ENCODE measurements around the gene LACRT. TPM values are rescaled to one million over a fixed set of nuclear protein-coding genes. Genes with fewer than 3 reads are reported as not detected.

The LACRT gene
- polyA plus RNA-seq, 3 donors, result not detected

DNA sequence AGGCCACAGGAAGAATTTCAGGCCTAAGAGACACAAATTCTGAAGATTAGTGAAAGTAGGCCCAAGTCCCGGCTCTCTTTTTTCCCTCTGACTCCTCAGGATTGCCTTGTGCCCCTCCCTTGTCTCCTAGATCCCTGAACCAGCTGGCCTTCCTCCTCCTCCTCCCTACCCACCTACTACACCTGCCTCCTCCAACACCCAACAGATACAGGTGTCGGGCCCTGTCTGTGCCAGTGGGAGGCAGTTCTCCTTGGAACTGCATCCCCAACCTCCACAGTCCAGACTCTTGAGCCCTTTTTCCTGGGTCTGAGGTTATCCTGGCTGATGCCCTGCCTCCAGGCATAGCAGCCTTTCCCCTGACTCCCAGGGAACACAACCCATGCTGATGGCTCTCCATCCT, 48.1 kb downstream of the LACRT start:
- no peak overlapping the region for H3K27ac ChIP-seq (ENCODE audit: low read depth, low read length)

DNA sequence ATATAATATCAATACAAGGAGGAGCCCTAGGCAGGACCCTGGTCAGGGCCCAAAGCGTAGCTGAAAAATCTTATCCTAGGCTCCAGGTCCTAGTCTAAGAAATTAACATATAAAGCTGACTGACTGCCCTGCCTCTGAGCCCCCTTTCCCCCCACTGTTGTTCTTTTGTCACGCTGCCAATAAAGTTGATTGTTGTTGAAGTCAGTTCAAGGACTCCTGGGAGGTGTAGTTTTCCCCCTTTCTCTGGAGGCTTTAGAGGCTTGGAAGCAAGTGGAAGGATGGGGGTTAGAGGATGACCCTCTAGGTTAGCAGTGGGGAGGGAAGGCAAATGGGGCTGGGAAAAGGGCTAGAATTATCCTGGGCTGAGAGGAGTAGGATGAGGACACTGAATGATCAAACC, 49.5 kb downstream of the LACRT start:
- WGBS, 3 donors, result 88 to 90% (median 89%) methylated on average over 2 of the region's 2 CpGs
- no peak overlapping the region for H3K27ac ChIP-seq (ENCODE audit: low read depth, low read length)

More for the DNA sequence above, 48.1 kb downstream of the LACRT start:
- 77 to 81% (median 80%) methylated on average over 2 of the region's 2 CpGs for WGBS, 3 donors

DNA sequence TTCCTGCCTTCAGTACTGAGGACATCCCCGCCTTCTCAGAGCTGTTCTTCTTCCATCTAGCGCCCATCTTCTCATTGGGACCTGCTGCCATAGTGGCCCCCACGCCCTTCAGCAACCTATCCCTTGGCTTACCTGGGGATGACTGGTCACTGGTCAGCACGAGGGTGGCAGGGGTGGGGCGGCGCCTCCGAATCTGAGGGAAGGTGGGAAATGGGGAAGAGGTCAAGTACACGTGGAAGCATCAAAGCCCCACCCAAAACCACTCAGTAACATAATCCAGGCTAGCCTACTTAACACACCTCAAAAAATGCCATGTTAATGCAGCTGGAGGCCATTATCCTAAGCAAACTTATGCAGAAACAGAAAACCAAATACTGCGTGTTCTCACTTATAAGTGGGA, 50.6 kb downstream of the LACRT start:
- no peak overlapping the region for H3K27ac ChIP-seq (ENCODE audit: low read depth, low read length)
- WGBS, 3 donors, result 62 to 66% (median 62%) methylated on average over 9 of the region's 9 CpGs

DNA sequence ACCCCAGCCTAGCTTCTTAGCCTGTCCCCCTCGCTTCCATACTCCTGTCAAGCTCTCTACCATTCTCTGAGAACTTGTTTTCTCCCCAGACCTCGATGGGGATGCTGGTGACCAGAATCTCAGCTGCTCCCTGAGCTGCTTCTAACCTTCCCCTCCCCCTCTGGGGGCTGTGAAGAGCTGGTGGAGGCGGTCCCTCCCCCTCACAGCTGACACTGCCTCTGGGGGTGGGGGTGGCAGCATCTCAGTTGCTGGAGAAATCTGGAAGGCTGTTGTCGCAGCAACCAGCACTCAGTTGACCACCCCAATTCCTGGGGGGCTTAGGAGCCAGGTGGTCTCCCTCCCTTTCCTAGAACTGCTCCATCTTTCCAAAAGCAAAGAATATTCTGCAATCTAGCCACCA, 51.0 kb downstream of the LACRT start:
- no peak overlapping the region for H3K27ac ChIP-seq (ENCODE audit: low read depth, low read length)
- WGBS, 3 donors, result 59 to 68% (median 65%) methylated on average over 4 of the region's 4 CpGs

DNA sequence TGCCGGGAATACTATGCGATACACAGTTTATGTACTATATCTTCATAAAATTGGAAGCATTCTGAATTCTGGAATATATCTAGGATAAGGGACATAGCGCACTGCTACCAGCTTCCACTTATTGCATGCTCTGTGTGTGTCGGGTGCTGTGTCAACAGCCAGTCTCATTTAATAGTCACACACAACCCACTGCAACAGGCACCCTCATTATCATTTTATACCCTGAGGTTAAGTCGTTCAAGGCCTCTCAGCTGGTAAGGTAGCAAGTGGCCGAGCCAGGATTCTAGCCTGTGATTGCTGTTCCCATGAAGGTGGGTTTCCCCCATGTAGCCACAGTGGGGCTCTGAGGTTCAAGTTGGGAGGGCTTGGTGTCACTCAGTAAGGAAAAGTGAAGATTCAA, 53.3 kb downstream of the LACRT start:
- H3K27ac ChIP-seq (ENCODE audit: low read depth, low read length), result no peak overlapping the region
- 82 to 92% (median 90%) methylated on average over 6 of the region's 6 CpGs for WGBS, 3 donors

Other genes with a start within 250 kb of the LACRT start
- 10 to 100 TPM; 17.6 to 79.0 (median 61.3) TPM for gene ITGA5, start 215.6 kb downstream of the LACRT start, polyA plus RNA-seq
- gene GTSF1, start 161.3 kb downstream of the LACRT start, polyA plus RNA-seq, result 1 to 10 TPM in 1 of 3 donors, under 1 TPM in 2; 0.16 to 2.0 (median 0.46) TPM
- 1 to 10 TPM; 1.4 to 8.4 (median 7.8) TPM for gene NCKAP1L, start 137.1 kb downstream of the LACRT start, polyA plus RNA-seq
- gene PDE1B, start 85.3 kb downstream of the LACRT start, polyA plus RNA-seq, result 10 to 100 TPM in 2 of 3 donors, 1 to 10 TPM in 1; 4.2 to 51.2 (median 23.5) TPM
- gene PPP1R1A, start 46.2 kb downstream of the LACRT start, polyA plus RNA-seq, result 100 to 1,000 TPM in 2 of 3 donors, 10 to 100 TPM in 1; 26.1 to 309 (median 212) TPM
- gene DCD, start 13.5 kb upstream of the LACRT start, polyA plus RNA-seq, result not detected
- gene MUCL1, start 219.6 kb upstream of the LACRT start, polyA plus RNA-seq, result not detected

Data from adipose tissue (tissue), 3 donors.